ENCODE data around the gene MAPKBP1.

DNA sequence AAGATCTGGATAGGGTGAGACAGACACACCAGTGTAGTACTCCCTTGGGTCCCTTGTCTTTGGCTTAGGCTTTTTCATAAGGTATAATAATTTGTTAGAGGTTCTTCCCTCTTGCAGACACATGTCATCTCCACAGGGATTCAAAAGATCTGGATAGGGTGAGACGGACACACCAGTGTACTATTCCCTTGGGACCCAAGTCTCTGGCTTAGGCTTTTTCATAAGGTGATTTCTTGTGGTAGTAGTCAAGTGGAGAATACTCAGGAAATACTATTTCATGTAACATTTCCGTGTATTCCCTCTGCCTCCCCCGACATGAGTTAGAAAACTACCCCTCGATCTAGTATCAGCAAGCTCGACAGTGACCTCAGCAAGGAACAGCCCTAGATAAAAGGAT is 954 bp upstream of the MAPKBP1 start:
- TF ChIP-seq, protein P1, sequence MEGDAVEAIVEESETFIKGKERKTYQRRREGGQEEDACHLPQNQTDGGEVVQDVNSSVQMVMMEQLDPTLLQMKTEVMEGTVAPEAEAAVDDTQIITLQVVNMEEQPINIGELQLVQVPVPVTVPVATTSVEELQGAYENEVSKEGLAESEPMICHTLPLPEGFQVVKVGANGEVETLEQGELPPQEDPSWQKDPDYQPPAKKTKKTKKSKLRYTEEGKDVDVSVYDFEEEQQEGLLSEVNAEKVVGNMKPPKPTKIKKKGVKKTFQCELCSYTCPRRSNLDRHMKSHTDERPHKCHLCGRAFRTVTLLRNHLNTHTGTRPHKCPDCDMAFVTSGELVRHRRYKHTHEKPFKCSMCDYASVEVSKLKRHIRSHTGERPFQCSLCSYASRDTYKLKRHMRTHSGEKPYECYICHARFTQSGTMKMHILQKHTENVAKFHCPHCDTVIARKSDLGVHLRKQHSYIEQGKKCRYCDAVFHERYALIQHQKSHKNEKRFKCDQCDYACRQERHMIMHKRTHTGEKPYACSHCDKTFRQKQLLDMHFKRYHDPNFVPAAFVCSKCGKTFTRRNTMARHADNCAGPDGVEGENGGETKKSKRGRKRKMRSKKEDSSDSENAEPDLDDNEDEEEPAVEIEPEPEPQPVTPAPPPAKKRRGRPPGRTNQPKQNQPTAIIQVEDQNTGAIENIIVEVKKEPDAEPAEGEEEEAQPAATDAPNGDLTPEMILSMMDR (IDR thresholded peaks at IDR 0.05), result no peak
- TF ChIP-seq POLR2A (IDR thresholded peaks at IDR 0.05), result no peak

Measured in right lobe of liver (tissue), 4 donors.